Measurements from ENCODE around the gene KLHL29.

DNA sequence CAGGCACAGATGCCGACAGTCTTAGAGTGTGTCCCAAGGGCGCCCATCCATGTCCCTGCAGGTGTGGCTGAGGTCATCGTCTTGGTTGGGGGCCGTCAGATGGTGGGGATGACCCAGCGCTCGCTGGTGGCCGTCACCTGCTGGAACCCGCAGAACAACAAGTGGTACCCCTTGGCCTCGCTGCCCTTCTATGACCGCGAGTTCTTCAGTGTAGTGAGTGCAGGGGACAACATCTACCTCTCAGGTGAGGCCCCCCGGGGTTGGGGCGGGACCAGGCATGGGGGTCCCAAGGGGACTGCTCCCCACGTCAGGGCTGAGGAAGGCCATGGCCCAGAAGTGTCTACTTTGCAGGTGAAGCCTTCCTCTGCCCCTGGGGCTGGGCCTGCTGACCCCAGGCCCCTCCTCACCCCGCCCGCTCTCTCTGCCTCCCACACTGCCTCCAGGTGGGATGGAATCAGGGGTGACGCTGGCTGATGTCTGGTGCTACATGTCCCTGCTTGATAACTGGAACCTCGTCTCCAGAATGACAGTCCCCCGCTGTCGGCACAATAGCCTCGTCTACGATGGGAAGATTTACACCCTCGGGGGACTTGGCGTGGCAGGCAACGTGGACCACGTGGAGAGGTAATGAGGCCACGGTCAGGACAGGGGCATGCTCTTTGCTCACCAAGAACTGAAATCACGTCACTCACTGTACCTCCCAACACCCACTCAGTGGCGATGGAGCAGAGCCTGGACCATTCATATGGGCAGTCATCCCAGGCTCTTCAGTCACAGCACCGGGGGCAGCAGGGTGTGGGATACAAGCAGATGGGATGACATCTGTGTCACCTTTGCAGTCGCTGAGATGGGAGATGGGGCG lies 311.1 kb downstream of the KLHL29 start:
- TF ChIP-seq EP300 (IDR thresholded peaks at IDR 0.05) (no peak), CTCF (IDR thresholded peaks at IDR 0.05) (no peak), POLR2A (IDR thresholded peaks at IDR 0.05) (no peak)

Data from ovary (tissue), 3 donors.